HG03139 (cell line): Measurements from ENCODE around the gene OGFOD2.
"Not testable (repeated sequence)": the region's sequence is repeated elsewhere in the genome, so short reads cannot be mapped to it uniquely, and the experiment has no call there.

Source experiments
- ATAC-seq: cut with Tn5 transposase; IDR thresholded peaks from one replicate; pipeline ENCODE4 v1.9.1; 2021; ENCODE audit not compliant: unreplicated experiment

The OGFOD2 gene

GRCh38 chr12:123001464-123001863, 26.4 kb downstream of the OGFOD2 start:
- no peak for ATAC-seq

- no peak for ATAC-seq
Measured at GRCh38 chr12:123003257-123003656, 28.2 kb downstream of the OGFOD2 start.

- ATAC-seq, result no peak
Measured at GRCh38 chr12:123004287-123004686, 29.2 kb downstream of the OGFOD2 start.

GRCh38 chr12:123005081-123005626, 30.1 kb downstream of the OGFOD2 start:
- no peak for ATAC-seq

- no peak for ATAC-seq
Measured at GRCh38 chr12:123006977-123007376, 31.9 kb downstream of the OGFOD2 start.

GRCh38 chr12:123010110-123010509, 35.1 kb downstream of the OGFOD2 start:
- ATAC-seq, result no peak

- ATAC-seq, result no peak
Measured at GRCh38 chr12:123010681-123011080, 35.6 kb downstream of the OGFOD2 start.

GRCh38 chr12:123011701-123012100, 36.7 kb downstream of the OGFOD2 start:
- no peak for ATAC-seq

GRCh38 chr12:123013185-123014095, 38.4 kb downstream of the OGFOD2 start:
- ATAC-seq, result no peak

- ATAC-seq, result not testable (repeated sequence)
Measured at GRCh38 chr12:123014473-123014872, 39.4 kb downstream of the OGFOD2 start.

GRCh38 chr12:123017753-123018152, 42.7 kb downstream of the OGFOD2 start:
- no peak for ATAC-seq

GRCh38 chr12:123019841-123020138, 44.7 kb downstream of the OGFOD2 start:
- no peak for ATAC-seq

GRCh38 chr12:123021688-123022604, 46.9 kb downstream of the OGFOD2 start:
- no peak for ATAC-seq

- ATAC-seq, result no peak
Measured at GRCh38 chr12:123022846-123023245, 47.8 kb downstream of the OGFOD2 start.

GRCh38 chr12:123024819-123025391, 49.9 kb downstream of the OGFOD2 start:
- no peak for ATAC-seq

- no peak for ATAC-seq
Measured at GRCh38 chr12:123026094-123026853, 51.2 kb downstream of the OGFOD2 start.

- ATAC-seq, result no peak
Measured at GRCh38 chr12:123027726-123028445, 52.8 kb downstream of the OGFOD2 start.

- ATAC-seq, result no peak
Measured at GRCh38 chr12:123028475-123028874, 53.4 kb downstream of the OGFOD2 start.

- no peak for ATAC-seq
Measured at GRCh38 chr12:123029550-123029949, 54.5 kb downstream of the OGFOD2 start.
